EL (cell line): ENCODE measurements around the gene OR2M3.
"Not testable (repeated sequence)": the region's sequence is repeated elsewhere in the genome, so short reads cannot be mapped to it uniquely, and the experiment has no call there.

Experiments used
- DNase-seq: peaks from one replicate; pipeline ENCODE4 v3.0.0-alpha.2; 2016

OR2M3 gene, protein sequence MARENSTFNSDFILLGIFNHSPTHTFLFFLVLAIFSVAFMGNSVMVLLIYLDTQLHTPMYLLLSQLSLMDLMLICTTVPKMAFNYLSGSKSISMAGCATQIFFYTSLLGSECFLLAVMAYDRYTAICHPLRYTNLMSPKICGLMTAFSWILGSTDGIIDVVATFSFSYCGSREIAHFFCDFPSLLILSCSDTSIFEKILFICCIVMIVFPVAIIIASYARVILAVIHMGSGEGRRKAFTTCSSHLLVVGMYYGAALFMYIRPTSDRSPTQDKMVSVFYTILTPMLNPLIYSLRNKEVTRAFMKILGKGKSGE

DNA sequence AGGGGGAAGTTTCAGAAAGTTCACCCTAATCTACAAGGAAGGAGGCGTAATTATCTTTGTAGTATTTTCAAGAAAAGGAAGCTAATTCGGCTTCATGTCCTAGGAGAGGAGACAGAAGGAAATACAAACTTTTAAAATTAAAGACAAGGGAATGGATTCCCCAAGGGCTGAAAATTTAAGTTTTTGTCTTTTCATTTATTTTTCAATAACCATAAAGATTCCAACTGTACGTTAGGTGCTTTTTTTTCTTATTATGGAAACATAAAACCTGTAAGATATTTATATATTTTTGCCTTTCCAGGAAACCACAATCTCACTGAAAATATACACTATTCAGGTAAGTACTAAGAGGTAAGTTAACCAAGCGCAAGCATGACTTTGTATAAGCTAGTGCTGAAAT, at the start of gene OR2M3:
OR2M3 (plus strand) TSS at position 301 of the 400 bp plus-strand sequence. CDS start 5,803 bp downstream, outside the sequence.
- DNase-seq = no peak

DNA sequence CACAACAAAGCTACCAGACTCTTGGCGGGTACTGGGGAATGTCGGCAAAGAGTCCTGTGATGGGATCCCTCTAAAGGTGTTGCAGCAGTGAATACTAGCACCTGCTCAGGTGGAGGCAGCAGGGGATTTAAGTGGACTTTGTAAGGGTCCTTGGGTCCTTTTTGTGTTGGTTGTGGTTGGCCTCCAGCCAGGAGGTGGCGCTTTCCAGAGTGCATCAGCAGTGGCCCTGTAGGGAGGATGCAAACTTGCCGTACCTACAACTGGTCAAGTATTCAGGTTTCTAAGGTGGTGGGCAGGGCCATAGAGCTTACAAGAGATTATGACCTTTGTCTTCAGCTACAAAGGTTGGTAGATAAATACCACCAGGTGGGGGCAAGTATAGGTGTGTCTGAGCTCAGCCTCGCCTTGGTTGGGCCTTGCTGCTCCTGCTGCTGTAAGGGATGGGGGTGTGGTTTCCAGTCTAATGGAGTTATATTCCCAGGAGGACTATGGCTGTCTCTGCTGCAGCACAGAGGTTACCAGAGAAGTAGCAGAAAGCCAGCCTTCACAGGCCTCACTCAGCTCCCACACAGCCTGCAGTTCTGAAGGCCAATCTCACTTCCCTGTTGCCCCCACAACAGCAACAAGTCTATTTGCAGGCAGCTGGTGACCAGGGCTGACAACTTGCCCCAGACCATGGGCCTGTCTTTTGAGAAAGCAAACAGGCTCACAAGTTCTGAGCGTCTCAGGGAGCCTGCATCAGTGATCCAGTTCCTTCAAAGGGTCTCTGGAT, 44.8 kb upstream of the OR2M3 start:
- no peak for DNase-seq

DNA sequence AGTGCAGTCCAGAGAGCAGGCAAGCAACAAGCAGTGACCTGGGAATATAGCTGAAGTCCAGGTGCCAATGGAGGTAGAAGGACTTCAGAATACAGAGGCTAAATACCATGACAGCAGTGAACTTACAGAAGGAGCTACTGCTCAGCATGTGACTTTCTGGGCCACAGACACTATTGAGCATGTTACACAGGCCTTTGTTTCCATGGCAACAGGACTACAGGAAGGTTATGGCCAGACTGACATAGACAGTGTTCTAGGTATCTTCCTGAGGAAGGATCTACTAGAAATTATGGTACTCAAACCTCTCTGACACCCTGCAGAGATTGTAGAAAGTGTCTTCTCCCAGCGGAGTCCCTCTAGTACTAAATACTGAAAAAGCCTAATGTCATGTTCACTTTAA, 41.1 kb upstream of the OR2M3 start:
- no peak for DNase-seq

DNA sequence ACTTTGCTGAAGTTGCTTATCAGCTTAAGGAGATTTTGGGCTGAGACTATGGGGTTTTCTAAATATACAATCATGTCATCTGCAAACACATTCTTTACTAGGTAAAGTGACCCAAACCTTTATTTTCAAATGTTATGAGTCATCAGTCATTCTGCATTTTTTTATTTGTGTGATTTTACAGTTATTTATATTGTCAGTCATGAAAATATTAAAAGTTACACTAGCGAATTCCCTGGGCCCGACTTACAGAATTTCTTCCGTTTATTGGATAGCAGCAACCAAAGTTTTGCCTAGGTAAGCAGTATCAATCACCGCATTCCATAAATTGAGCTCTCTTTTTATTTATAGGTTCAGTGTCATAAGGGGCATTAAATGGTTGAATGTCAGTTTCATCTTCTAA, 38.3 kb upstream of the OR2M3 start:
- DNase-seq = no peak

DNA sequence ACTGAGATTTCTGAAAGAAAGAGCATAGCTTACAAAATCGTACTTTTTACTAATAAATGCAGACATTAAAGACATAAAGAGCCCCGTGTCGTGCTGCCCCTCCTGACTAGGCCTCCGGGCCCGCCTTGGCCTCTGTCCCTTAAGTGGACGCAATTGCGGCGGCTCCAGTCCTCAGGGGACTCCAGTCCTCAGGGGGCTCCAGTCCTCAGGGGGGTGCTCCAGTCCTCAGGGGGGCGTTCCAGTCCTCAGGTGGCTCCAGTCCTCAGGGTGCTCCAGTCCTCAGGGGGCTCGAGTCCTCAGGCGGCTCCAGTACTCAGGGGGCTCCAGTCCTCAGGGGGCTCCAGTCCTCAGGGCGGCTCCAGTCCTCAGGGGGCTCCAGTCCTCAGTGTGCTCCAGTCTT, 33.0 kb upstream of the OR2M3 start:
- DNase-seq = no peak

DNA sequence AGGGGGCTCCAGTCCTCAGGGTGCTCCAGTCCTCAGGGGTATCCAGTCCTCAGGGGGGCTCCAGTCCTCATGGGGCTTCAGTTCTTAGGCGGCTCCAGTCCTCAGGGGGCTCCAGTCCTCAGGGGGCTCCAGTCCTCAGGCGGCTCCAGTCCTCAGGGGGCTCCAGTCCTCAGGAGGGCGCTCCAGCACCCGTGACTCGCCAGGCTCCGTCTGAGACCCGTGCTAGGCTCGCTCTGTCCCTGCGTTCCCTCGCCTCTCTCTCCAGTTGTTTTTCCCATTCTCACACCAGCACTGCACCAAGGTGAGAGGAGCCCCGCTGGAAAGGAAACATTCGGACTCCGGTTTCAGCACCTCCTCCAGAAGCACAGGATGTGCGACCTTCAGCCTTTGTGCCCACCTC, 31.9 kb upstream of the OR2M3 start:
- no peak for DNase-seq

DNA sequence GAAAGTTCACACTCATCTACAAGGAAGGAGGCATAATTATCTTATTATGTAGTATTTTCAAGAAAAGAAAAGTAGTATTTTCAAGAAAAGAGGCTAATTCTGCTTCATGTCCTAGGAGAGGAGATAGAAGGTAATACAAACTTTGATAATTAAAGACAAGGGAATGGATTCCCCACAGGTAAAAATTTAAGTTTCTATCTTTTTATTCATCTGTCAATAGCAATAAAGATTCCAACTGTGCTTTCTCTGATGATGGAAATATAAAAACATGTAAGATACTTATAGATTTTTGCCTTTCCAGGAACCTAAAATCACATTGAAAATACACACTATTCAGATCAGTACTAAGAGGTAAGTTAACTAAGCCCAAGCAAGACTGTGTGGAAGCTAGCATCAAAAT, 22.5 kb upstream of the OR2M3 start, which contains the start of gene OR2M2:
OR2M2 (plus strand) TSS at position 301 of the 400 bp plus-strand sequence. CDS start 5,165 bp downstream, outside the sequence.
- no peak for DNase-seq

DNA sequence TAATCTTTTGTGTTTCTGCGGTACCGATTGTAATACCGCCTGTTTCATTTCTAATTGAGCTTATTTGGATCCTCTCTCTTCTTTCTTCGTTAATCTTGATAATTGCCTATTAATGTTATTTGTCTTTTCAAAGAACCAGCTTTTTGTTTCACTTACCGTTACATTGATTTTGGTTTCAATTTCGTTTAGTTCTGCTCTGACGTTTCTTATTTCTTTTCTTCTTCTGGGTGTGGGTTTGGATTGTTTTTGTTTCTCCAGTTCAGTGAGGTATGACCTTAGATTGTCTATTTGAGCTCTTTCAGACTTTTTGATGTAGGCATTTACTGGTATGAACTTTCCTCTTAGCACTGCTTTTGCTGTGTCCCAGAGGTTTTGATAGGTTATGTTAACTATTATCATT, 13.1 kb upstream of the OR2M3 start:
- DNase-seq = no peak

DNA sequence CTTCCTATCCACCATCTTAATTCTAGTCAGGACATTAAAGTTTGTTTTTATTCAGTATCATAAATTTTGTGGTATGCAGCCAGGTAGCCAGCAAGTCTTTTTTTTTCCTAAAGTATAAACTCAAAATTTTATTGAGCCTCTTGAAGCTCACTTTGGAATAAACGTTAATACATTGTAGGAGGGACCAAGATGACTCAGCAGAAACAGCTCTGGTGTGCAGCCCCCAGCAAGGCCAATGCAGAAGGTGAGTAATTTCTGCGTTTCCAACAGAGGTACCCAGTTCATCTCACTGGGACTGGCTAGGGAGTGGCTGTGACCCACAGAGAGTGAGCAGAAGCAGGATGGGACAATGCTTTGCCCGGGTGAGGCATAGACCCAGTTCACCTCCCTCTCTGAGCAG, 9.7 kb upstream of the OR2M3 start:
- no peak for DNase-seq

DNA sequence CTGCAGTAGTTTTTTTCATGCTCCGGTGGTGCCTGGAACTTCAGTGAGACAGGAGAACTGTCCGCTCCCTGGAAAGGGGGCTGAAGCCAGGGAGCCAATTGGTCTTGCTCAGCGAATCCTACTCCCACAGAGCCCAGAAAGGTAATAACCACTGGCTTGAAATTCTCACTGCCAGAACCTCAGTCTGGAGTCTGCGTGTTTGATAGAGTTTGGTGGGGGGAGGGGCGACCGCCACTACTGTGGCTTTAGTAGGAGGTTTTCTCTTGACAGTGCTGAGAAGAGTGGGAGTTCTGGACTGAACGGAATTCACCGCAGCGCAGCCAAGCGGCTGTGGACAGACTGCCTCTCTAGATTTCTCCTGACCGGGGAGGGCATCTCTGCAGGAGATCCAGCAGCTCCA, 8.0 kb upstream of the OR2M3 start:
- DNase-seq = no peak

DNA sequence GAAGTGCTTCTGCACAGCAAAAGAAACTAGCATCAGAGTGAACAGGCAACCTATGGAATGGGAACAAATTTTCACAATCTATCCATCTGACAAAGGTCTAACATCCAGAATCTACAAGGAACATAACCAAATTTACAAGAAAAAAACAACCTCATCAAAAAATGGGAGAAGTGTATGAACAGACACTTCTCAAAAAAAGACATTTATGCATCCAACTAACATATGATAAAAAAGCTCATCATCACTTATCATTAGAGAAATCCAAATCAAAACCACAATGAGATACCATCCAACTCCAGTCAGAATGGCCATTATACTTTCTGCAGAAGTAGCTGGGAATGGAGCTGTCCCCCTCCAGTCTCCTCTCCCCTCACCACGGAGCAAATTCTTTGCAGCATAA, 2.9 kb upstream of the OR2M3 start:
- no peak for DNase-seq

DNA sequence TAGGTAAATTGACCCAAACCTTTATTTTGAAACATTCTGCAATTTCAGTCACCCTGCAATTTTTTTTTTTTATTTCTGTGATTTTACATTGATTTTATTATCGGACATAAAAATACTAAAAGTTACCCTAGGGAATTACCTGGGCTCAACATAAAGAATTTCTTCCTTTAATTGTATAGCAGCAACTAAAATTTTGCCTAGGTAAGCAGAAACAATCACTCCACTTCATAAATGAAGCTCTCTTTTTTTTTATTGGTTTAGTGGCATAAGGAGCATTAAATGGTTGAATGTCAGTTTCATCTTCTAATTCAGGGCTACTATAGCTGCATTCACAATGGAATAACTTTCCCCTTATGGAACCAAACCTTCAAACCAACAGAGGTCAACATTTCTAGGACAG, 18.8 kb downstream of the OR2M3 start:
- no peak for DNase-seq

DNA sequence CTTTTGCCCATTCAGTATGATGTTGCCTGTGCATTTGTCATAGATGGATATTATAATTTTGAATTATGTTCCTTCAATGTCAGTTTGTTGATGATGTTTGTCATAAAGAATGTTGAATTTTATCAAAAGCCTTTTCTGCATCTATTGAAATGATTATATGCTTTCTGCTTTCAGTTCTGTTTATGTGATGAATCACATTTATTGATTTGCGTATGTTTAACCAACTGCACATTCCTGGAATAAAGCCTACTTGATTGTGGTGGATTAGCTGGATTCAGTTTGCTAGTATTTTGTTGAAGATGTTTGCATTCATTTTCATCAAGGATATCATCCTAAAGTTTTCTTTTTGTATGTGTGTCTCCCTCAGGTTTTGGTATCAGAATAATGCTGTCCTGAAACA, 28.5 kb downstream of the OR2M3 start:
- no peak for DNase-seq

DNA sequence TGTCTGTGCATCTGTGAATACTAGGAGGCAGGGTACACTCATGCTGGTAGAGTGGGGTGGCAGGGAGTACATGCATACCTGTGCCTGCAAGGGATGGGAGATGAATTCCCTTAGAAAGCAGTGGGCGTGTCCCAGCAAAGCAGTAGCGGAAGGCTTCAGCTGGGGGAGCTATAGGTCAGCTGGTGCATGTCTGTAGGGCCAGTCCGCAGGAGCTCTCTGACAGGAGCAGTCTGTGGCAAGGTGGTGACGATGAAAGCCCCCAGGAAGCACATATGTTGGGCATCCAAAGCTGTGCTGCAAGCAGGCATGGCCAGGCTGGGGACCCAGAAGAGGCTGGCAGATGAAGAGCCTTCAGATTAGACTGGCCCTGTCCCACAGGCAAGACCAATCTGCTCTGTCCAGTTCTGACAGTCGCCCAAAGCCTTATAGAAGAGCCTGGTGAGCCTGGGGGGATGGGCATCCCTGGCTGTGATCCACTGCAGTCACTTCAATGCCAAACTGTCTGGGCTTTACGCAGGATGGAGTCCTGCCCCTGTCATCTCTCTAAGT, 32.4 kb downstream of the OR2M3 start:
- DNase-seq = no peak

DNA sequence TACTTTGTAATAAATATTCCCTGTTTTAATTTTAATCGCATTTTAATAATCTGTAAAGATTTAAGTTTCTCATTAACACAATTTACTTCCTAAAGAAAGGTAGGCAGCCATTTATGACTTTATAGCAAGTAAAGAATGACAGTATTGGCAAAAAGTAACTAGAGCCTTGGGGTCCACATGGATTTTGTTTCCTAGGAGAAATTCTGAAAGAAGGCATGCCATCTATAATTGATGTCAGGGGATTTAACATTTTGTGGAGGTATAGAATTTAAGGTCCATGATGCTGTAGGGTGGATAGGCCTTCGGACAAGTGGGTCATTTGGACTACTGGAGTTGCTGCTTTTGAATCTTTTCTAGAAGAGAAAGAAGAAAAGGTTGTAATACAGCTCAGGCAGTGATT, 34.1 kb downstream of the OR2M3 start, which contains the start of gene OR2M4:
OR2M4 (plus strand) TSS at position 301 of the 400 bp plus-strand sequence. CDS start 7,512 bp downstream, outside the sequence.
- DNase-seq = no peak

DNA sequence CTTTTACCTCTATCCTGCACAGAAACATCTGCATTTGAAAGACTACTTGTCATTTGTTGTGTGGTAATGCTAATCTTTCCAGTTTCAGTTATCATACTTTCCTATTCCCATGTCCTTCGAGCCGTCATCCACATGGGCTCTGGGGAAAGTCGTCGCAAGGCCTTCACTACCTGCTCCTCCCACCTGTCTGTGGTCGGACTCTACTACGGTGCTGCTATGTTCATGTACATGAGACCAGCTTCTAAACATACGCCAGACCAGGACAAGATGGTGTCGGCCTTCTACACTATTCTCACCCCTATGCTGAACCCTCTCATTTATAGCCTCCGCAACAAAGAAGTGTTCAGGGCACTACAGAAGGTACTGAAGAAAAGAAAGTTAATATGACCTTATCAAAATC, 42.4 kb downstream of the OR2M3 start:
- DNase-seq = no peak

DNA sequence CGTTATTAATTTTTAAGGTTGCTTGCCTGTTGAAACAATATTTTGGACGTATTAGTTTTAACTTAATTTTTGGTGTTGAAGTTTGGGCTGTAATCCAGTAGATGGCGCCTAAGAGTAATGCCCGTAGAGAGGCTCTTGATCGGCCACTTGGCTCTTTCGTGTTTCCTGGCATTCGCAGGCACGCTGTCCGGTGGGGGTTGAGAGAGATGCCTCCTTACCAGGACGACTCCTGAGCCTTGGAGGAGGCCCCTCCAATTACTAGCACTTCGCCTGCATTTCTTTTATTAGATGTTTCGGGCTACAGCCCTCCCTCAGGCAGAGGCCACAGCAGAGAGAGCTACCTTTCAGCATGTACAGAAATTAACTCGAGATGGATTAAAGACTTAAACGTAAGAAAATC, 46.1 kb downstream of the OR2M3 start:
- DNase-seq = peak; percentile 9

DNA sequence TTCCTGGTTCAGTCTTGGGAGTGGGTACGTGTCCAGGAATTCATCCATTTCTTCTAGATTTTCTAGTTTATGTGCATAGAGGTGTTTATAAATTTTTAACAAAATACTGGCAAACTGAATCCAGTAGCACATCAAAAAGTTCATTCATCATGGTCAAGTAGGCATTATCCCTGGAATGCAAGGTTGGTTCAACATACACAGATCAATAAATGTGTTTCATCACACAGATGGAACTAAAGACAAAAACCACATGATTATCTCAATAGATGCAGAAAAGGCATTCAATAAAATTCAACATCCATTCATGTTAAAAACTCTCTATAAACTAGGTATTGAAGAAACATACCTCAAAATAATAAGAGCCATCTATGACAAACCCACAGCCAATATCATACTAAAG, 62.2 kb downstream of the OR2M3 start:
- DNase-seq = not testable (repeated sequence)
